ENCODE data around the gene SLCO1B1. TPM values are rescaled to one million over a fixed set of nuclear protein-coding genes. Genes with fewer than 3 reads are reported as not detected.
A peak's percentile ranks its signal among the peaks of the same experiment; 100 is the strongest.
"Not testable (repeated sequence)": the region's sequence is repeated elsewhere in the genome, so short reads cannot be mapped to it uniquely, and the experiment has no call there.

Gene SLCO1B1
- polyA plus RNA-seq (ENCODE audit: insufficient read length in 4 of 4), result not detected

- no peak for DNase-seq (ENCODE audit: low read depth in 4 of 4, low spot score in 3 of 4)
Observed at GRCh38 chr12:21130998-21131397, at the start of gene SLCO1B1. SLCO1B1 (plus strand) TSS chr12:21131194; CDS start chr12:21141575, 10,381 bp downstream.

GRCh38 chr12:21084753-21085152 is 46.2 kb upstream of the SLCO1B1 start:
- not testable (repeated sequence) for DNase-seq (ENCODE audit: low read depth in 4 of 4, low spot score in 3 of 4)

DNA sequence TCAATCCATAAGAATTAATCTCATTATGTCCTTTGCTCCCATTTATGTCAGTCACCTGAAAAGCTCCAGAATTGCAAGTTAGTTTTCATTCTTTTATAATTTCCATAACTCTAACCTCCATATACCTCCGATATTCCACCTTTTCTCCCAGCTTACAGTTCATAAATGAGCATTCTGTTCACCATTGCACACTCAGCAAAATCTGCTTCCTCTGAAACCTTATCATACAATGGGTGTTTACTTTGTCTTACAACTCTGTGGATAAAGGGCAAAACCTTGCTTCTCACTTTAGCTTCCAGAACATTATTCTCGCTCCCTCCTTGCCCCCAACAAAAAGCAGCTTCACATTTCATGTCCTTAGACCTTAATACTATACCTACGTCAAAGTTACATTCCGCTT is 19.3 kb upstream of the SLCO1B1 start:
- no peak for DNase-seq (ENCODE audit: low read depth in 4 of 4, low spot score in 3 of 4)

- no peak for DNase-seq (ENCODE audit: low read depth in 4 of 4, low spot score in 3 of 4)
Observed at GRCh38 chr12:21113266-21113665, 17.7 kb upstream of the SLCO1B1 start.

- no peak for DNase-seq (ENCODE audit: low read depth in 4 of 4, low spot score in 3 of 4)
Observed at GRCh38 chr12:21117995-21118394, 13.0 kb upstream of the SLCO1B1 start.

- DNase-seq (ENCODE audit: low read depth in 4 of 4, low spot score in 3 of 4), result no peak
Observed at GRCh38 chr12:21118760-21119159, 12.2 kb upstream of the SLCO1B1 start.

- no peak for DNase-seq (ENCODE audit: low read depth in 4 of 4, low spot score in 3 of 4)
Observed at GRCh38 chr12:21129351-21129750, 1.6 kb upstream of the SLCO1B1 start.

DNA sequence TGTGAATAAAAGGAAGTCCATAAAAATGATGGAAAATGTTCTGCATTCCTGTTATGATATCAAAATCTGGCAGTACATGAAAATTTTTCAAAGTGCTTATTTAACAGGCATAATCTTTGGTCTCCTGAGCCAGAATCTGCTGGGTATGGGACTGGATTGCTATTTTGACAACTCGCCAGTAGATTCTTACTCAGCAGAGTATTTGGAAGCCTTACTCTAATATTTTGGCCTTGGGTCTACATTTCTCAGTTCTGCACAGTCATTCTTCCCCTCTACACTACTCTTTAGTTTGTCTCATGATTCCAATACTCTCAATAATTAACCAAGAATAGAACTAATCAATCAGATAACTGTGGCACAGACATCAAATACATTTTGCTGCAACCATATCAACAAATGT is 1.1 kb upstream of the SLCO1B1 start:
- DNase-seq (ENCODE audit: low read depth in 4 of 4, low spot score in 3 of 4), result no peak

GRCh38 chr12:21137318-21137999 is 6.5 kb downstream of the SLCO1B1 start:
- not testable (repeated sequence) for DNase-seq (ENCODE audit: low read depth in 4 of 4, low spot score in 3 of 4)

DNA sequence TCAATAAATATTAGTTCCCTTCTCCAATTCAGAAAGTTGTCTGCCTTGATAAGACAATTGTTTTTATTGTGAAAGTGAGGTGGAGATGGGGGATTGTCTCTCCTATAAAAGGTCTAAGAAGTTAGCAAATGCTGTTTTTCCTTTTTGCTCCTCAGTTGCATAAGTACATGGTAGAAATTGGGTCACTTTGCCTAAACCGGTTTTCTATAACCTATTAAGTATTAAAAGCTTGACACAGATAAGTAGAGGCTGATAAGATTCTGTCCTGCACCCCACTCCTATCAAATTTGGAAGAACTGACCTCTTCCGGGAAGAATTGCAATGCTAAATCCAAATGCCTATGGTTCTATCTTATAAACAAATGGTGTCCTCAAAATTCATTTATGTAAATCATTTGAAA is 7.0 kb downstream of the SLCO1B1 start:
- DNase-seq (ENCODE audit: low read depth in 4 of 4, low spot score in 3 of 4), result no peak

GRCh38 chr12:21144309-21144708 is 13.3 kb downstream of the SLCO1B1 start:
- no peak for DNase-seq (ENCODE audit: low read depth in 4 of 4, low spot score in 3 of 4)

GRCh38 chr12:21149861-21150260 is 18.9 kb downstream of the SLCO1B1 start:
- DNase-seq (ENCODE audit: low read depth in 4 of 4, low spot score in 3 of 4), result not testable (repeated sequence)

DNA sequence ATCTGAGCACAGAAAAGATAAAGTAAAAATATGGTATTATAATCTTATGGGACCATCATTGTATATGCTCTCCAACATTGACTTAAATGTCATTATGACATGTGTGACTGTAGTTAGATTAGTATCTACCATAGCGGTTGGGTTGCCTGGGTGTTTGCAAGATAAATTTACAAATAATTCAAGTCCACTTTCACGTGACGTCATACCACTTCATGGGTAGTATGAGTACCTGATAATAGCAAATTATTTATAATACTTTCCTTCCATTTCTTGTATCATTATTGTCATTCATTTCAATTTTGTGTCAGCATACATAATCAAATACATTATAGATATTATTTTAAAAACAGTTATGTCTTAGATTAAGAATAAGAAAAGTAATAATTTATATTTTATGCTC is 20.2 kb downstream of the SLCO1B1 start:
- DNase-seq (ENCODE audit: low read depth in 4 of 4, low spot score in 3 of 4), result no peak

GRCh38 chr12:21155522-21156351 is 24.7 kb downstream of the SLCO1B1 start:
- no peak for DNase-seq (ENCODE audit: low read depth in 4 of 4, low spot score in 3 of 4)

- DNase-seq (ENCODE audit: low read depth in 4 of 4, low spot score in 3 of 4), result no peak
Observed at GRCh38 chr12:21165048-21165447, 34.1 kb downstream of the SLCO1B1 start.

DNA sequence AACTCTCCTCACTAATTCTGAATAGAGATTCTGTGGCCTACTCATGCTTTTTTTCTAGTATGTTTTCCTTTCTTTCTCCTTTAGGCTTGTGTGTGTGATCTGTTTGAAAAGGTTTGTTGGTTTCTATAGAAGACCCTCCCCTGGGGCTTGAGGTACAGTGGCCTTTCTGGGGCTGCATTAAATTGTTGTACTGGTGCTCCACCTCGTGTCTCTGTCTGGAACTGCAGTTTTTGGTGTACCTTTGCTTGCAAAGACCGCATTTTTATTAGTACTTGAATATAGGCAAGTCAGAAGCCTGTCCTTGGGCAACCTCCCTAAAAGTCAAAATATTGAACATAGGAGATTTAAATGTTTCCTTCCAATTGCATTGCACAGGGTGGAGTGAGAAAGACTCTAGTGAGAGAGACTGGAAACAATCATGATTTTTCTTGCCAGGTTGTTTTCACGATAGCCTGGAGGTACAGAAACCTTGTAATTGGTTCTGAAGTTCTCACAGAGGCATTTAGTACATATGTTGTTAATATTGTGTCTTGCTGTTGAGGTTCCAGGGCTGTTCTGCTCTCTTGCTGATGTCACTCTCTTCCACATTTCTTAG is 39.0 kb downstream of the SLCO1B1 start:
- DNase-seq (ENCODE audit: low read depth in 4 of 4, low spot score in 3 of 4), result peak; percentile 1 to 6 (median 3)

- no peak for DNase-seq (ENCODE audit: low read depth in 4 of 4, low spot score in 3 of 4)
Observed at GRCh38 chr12:21172079-21172478, 41.1 kb downstream of the SLCO1B1 start.

- DNase-seq (ENCODE audit: low read depth in 4 of 4, low spot score in 3 of 4), result no peak
Observed at GRCh38 chr12:21183721-21184275, 52.8 kb downstream of the SLCO1B1 start.

GRCh38 chr12:21190016-21190415 is 59.0 kb downstream of the SLCO1B1 start:
- DNase-seq (ENCODE audit: low read depth in 4 of 4, low spot score in 3 of 4), result no peak

GRCh38 chr12:21214433-21214832 is 83.4 kb downstream of the SLCO1B1 start:
- not testable (repeated sequence) for DNase-seq (ENCODE audit: low read depth in 4 of 4, low spot score in 3 of 4)

GRCh38 chr12:21219206-21219605 is 88.2 kb downstream of the SLCO1B1 start:
- DNase-seq (ENCODE audit: low read depth in 4 of 4, low spot score in 3 of 4), result no peak
